ENCODE results near the gene CDC42BPA. TPM values are rescaled to one million over a fixed set of nuclear protein-coding genes. Genes with fewer than 3 reads are reported as not detected.

The CDC42BPA gene
- total and polyA plus RNA-seq, 3 donors from 2014 or later: 39.9 to 109 (median 105) TPM

DNA sequence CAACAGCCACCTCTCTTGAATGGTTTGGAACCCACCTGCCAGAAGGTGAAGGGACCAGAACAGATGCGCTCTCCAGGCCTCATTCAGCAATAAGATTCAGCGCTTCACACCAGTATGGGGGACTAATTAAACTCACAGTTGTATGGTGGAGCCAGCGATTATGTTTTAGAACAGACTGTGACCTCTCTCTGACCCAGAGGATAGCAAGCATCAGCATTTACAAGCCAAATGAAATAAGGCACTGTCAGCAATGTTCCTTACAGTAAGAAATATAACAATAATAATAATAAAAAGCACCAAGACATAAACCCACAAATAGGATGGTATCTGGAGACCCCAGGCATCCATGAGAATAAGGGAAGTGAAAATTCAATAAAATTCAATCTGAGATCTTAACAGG is 6.9 kb upstream of the CDC42BPA start:
- WGBS, 2 donors: 82 to 84% methylated on average over 3 of the region's 3 CpGs
- H3K9me3 ChIP-seq: no peaks in the 10 kb centered on the region
- H3K4me3 ChIP-seq: no peak overlapping the region
- H3K27ac ChIP-seq: no peak overlapping the region
- DNase-seq: no peak
- intact Hi-C loops (cut with DNase I; ENCODE audit: low total_unique reads): no loop called here
- TF ChIP-seq, protein P1, sequence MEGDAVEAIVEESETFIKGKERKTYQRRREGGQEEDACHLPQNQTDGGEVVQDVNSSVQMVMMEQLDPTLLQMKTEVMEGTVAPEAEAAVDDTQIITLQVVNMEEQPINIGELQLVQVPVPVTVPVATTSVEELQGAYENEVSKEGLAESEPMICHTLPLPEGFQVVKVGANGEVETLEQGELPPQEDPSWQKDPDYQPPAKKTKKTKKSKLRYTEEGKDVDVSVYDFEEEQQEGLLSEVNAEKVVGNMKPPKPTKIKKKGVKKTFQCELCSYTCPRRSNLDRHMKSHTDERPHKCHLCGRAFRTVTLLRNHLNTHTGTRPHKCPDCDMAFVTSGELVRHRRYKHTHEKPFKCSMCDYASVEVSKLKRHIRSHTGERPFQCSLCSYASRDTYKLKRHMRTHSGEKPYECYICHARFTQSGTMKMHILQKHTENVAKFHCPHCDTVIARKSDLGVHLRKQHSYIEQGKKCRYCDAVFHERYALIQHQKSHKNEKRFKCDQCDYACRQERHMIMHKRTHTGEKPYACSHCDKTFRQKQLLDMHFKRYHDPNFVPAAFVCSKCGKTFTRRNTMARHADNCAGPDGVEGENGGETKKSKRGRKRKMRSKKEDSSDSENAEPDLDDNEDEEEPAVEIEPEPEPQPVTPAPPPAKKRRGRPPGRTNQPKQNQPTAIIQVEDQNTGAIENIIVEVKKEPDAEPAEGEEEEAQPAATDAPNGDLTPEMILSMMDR (IDR thresholded peaks at IDR 0.05): no peak
- TF ChIP-seq POLR2A (IDR thresholded peaks at IDR 0.05): no peak
- no peaks in the 10 kb centered on the region for H3K27me3 ChIP-seq
- H3K36me3 ChIP-seq (ENCODE audit: low read depth, missing control alignments): no peaks in the 10 kb centered on the region
- H3K4me1 ChIP-seq: no peaks in the 10 kb centered on the region

DNA sequence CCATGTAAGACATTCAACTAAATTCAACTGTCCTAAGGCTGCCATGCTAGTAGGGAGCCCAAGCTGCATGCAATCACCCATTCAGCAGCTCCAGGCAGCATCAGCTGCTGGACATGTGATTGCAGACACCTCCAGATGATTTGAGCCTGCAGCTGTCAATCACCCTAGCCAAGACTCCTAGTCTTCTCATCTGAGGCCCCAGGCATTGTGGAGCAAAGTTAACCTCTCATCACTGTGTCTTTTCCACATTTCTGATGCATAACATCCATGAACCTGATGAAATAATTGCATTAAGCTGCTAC is 5.6 kb upstream of the CDC42BPA start:
- Histone ChIP-seq H3K36me3 (ENCODE audit: low read depth, missing control alignments) (no peaks in the 10 kb centered on the region), H3K4me1 (no peaks in the 10 kb centered on the region), H3K27ac (no peak overlapping the region), H3K9me3 (no peaks in the 10 kb centered on the region), H3K4me3 (no peak overlapping the region), H3K27me3 (no peaks in the 10 kb centered on the region)
- DNase-seq: no peak
- intact Hi-C loops (cut with DNase I; ENCODE audit: low total_unique reads): no loop called here
- TF ChIP-seq, protein P1 (IDR thresholded peaks at IDR 0.05): no peak
- no peak for TF ChIP-seq POLR2A (IDR thresholded peaks at IDR 0.05)

DNA sequence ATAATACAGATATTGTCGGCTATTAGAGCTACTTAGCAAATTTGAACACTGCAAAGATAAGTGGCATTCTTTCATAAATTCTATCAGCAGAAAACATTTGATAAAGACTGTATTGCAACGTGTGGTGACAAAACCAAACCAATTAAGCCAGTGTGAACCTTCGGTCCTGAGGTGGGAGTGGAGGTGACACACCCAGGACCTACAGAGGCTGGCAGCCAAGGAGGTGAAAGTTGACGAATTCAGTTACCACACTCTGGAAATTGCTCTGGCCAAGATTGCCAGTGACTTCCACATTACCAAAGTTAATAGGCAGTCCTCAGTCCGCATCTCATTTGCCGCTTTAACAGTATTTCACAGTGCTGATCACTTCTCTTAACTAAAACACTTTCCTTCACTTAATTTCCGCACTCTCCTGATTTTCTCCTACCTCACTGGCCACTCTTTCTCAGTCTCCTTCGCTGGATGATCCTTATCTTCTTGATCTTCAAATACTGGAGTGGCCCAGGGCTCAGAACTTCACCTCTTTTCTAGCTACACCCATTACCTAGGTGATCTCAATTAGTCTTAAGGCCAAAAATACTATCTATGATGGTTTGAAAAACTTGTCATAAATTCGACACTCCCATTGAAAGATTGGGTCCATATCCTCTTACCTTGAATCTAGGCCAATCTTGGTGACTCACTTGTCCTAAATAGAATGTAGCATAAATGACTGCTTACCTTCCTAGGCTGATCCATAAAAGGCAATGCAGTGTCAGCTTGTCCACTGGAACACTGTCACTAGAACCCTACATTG is 5.1 kb upstream of the CDC42BPA start:
- Histone ChIP-seq H3K9me3 (no peaks in the 10 kb centered on the region), H3K4me3 (no peak overlapping the region), H3K27me3 (no peaks in the 10 kb centered on the region), H3K36me3 (ENCODE audit: low read depth, missing control alignments) (no peaks in the 10 kb centered on the region), H3K27ac (no peak overlapping the region), H3K4me1 (no peaks in the 10 kb centered on the region)
- no peak for TF ChIP-seq POLR2A (IDR thresholded peaks at IDR 0.05)
- TF ChIP-seq, protein P1 (IDR thresholded peaks at IDR 0.05): no peak
- intact Hi-C loops (cut with DNase I; ENCODE audit: low total_unique reads): no loop called here
- WGBS, 2 donors: 82 to 87% methylated on average over 9 of the region's 9 CpGs
- DNase-seq: no peak

DNA sequence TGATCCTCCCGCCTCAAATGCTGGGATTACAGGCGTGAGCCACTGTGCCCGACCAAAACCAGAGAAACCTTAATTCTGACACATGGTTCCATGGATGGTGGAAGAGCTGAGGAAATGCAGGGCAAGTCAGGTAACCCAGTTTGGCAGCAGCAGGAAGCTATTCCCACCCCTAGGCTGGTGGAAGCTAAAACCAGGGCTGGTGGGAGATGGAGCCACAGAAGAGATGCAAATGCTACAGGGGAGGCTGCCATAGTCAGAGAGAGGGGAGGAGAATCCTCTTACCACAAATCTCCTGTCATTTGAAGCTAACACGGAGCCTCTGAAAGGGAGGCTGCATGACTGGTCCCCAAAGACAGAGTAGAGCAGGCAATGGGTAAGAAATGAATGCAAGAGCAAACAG is 4.1 kb upstream of the CDC42BPA start:
- intact Hi-C loops (cut with DNase I; ENCODE audit: low total_unique reads): no loop called here
- no peak overlapping the region for H3K4me3 ChIP-seq
- no peaks in the 10 kb centered on the region for H3K36me3 ChIP-seq (ENCODE audit: low read depth, missing control alignments)
- H3K4me1 ChIP-seq: no peaks in the 10 kb centered on the region
- no peaks in the 10 kb centered on the region for H3K9me3 ChIP-seq
- no peaks in the 10 kb centered on the region for H3K27me3 ChIP-seq
- H3K27ac ChIP-seq: no peak overlapping the region
- DNase-seq: no peak
- WGBS, 2 donors: 86 to 87% methylated on average over 4 of the region's 4 CpGs
- no peak for TF ChIP-seq POLR2A (IDR thresholded peaks at IDR 0.05)
- TF ChIP-seq, protein P1 (IDR thresholded peaks at IDR 0.05): no peak

DNA sequence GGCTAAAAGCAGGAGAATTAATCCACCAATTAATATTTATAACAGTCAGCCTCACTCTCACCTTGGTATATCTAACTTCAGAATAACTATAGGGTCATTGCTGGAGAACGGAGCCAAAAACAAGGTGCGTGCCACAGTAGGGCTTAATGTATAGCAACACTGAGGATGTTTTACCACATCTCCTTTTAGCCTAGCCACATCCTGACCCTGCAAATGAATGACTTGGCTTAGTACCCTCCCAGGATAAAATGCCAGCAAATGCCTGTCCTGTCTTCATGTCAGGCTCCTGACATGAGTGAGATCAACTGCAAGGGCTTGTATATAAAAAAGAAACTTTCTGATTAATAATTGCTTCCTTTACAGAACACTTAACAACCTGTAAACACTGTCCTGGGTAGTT is 2.7 kb upstream of the CDC42BPA start:
- Histone ChIP-seq H3K4me1 (no peaks in the 10 kb centered on the region), H3K27ac (no peak overlapping the region), H3K36me3 (ENCODE audit: low read depth, missing control alignments) (no peaks in the 10 kb centered on the region), H3K9me3 (no peaks in the 10 kb centered on the region), H3K4me3 (no peak overlapping the region), H3K27me3 (no peaks in the 10 kb centered on the region)
- TF ChIP-seq POLR2A (IDR thresholded peaks at IDR 0.05): no peak
- TF ChIP-seq, protein P1 (IDR thresholded peaks at IDR 0.05): no peak
- DNase-seq: no peak
- WGBS, 2 donors: 92% methylated on average over 2 of the region's 2 CpGs
- intact Hi-C loops (cut with DNase I; ENCODE audit: low total_unique reads): no loop called here

All from testis (tissue), 3 donors.